Activated T-helper 17 cell treated with anti-CD3 and anti-CD28 coated beads, Interleukin-2, amount 50 U/mL, for 72 hours (primary cell): Measurements from ENCODE around the gene PELO. TPM values are rescaled to one million over a fixed set of nuclear protein-coding genes. Genes with fewer than 3 reads are reported as not detected.

Source experiments
- ATAC-seq: fragments of 150-1000 bp; cut with Tn5 transposase; replicated peaks from 2 replicates; pipeline ENCODE4 v1.10.0; 2021; ENCODE audit warnings: mild to moderate bottlenecking, moderate library complexity
- H3K27ac Mint-ChIP-seq: one replicate; pipeline ENCODE4 v1.8.0; 2022; ENCODE audit warnings: mixed read lengths
- H3K27me3 Mint-ChIP-seq: one replicate; pipeline ENCODE4 v1.8.0; 2022; ENCODE audit warnings: mixed read lengths
- H3K36me3 Mint-ChIP-seq: one replicate; pipeline ENCODE4 v1.8.0; 2022; ENCODE audit warnings: low read depth, mild to moderate bottlenecking, mixed read lengths
- H3K4me1 Mint-ChIP-seq: one replicate; pipeline ENCODE4 v1.8.0; 2022; ENCODE audit warnings: mixed read lengths
- H3K4me3 Mint-ChIP-seq: one replicate; pipeline ENCODE4 v1.8.0; 2022; ENCODE audit warnings: mild to moderate bottlenecking, mixed read lengths
- H3K9me3 Mint-ChIP-seq: one replicate; pipeline ENCODE4 v1.8.0; 2022; ENCODE audit warnings: mixed read lengths
- total RNA-seq, 2 donors: library from RNA; stranded (reverse); gene quantifications; one replicate each; pipeline ENCODE4 v1.2.3, GENCODE V29; 2022

PELO gene
- total RNA-seq, 2 donors from 2014 or later, result 22.9 to 35.0 TPM

DNA sequence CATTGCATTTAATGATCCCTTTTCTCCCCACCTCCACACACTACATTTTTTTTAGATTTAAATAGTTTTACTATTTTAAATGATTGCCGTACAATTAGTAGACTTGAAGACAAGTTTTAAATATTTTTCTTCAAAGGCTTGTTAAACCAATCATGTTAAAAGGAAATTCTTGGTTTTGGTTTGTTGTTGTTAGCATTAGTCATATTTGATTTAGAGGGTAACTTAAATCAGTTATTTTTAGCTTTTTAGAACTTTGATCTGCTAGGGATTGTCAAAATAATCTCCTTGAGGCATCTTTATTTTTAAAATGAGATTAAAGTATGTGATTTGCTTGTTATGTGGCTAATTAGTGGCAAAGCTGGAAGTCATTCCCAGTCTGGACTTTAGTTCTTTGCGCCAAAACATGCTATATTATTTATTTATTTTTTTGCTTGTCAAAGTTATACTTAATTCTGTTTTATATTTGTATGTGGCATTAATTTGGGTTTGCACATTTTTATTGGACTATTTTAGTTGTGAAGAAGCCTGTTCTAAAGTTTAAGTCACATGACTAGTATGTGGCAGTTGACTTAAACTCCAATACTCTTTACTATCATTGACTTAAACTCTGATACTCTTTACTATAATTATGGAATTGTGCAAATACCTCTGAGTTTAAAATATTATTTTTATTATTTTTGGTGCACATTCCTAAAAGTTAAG, 14.7 kb downstream of the PELO start:
- no peak for ATAC-seq
- Mint-ChIP-seq H3K27me3 (no peaks in the 10 kb centered on the region), H3K9me3 (no peaks in the 10 kb centered on the region), H3K4me1 (peaks cover 29% of the 10 kb centered on the region), H3K27ac (no peak overlapping the region), H3K4me3 (peak overlapping the region; percentile 91), H3K36me3 (peaks cover 72% of the 10 kb centered on the region)

GRCh38 chr5:52802974-52803336, 15.2 kb downstream of the PELO start:
- Mint-ChIP-seq H3K36me3 (peaks cover 72% of the 10 kb centered on the region), H3K4me1 (peaks cover 24% of the 10 kb centered on the region), H3K9me3 (no peaks in the 10 kb centered on the region), H3K27ac (no peak overlapping the region), H3K27me3 (no peaks in the 10 kb centered on the region), H3K4me3 (peak overlapping the region; percentile 91)
- ATAC-seq, result no peak

DNA sequence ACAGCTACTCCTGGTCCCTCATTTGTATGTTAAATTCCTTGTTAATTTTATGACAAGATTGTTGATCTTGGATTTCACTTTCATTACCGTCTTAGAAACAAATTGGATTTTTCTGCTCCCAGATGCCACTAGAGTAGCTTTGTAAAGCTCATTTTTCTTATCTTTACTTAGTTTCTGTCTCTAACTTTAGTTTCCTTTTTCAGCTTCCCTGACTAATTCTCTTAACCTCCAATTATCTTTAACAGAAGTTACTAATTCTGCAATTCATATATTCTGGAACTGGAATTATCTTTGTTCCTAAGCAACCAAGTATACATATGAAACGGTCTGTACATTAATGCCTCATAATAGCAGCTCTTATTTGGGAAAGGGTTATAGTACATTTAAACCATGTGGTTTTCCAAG, 16.7 kb downstream of the PELO start:
- Mint-ChIP-seq H3K4me1 (peaks cover 14% of the 10 kb centered on the region), H3K4me3 (peak overlapping the region; percentile 38), H3K27ac (no peak overlapping the region)

DNA sequence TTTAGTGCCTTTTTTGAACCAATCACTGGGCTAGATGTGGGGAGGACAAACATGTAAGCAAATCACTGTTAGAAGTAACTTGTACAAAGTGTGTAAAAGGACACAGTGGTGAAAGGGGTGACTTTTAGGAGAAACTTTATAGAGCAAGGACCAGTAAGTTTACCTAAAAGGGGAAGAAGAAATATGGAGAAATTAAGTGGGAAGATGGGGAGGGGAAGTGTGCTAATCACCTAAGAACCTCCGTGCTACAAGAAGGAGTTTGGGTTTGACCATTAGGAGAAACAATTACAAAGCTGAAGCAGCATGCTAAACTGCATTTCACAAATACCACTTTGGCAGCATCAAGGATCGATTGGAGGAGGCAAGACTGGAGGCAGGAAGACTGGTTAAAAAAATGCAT, 17.3 kb downstream of the PELO start:
- H3K9me3 Mint-ChIP-seq, result no peaks in the 10 kb centered on the region
- peaks cover 18% of the 10 kb centered on the region for H3K4me1 Mint-ChIP-seq
- H3K4me3 Mint-ChIP-seq, result no peak overlapping the region
- H3K27me3 Mint-ChIP-seq, result no peaks in the 10 kb centered on the region
- H3K36me3 Mint-ChIP-seq, result peaks cover 62% of the 10 kb centered on the region
- H3K27ac Mint-ChIP-seq, result no peak overlapping the region
- no peak for ATAC-seq

More for the DNA sequence above, 16.7 kb downstream of the PELO start:
- no peak for ATAC-seq
- H3K27me3 Mint-ChIP-seq, result no peaks in the 10 kb centered on the region
- H3K36me3 Mint-ChIP-seq, result peaks cover 68% of the 10 kb centered on the region
- H3K9me3 Mint-ChIP-seq, result no peaks in the 10 kb centered on the region

DNA sequence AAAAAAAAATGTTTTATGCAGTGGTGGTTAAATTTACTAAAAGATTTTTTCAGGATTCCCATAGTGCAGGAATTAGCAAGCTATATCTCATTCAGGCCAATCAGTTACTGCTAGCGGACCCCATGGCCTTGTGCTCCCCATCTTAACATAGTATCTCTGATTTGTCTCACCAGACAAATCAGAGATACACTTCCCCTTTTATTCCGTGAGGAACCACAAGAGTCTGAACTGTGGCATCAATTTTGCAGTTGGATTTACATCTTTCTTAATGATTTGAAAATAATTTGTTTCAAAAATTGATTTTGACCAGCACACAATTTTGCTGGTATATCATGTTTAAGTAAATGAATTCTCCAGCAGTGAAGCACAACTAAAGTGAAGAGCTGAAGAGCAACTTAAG, 17.9 kb downstream of the PELO start:
- ATAC-seq, result no peak

GRCh38 chr5:52807037-52807436, 19.3 kb downstream of the PELO start:
- ATAC-seq, result no peak
- Mint-ChIP-seq H3K4me3 (no peak overlapping the region), H3K27ac (no peak overlapping the region), H3K36me3 (peaks cover 42% of the 10 kb centered on the region), H3K4me1 (peaks cover 18% of the 10 kb centered on the region), H3K27me3 (no peaks in the 10 kb centered on the region), H3K9me3 (no peaks in the 10 kb centered on the region)

More for the DNA sequence above, 17.9 kb downstream of the PELO start:
- H3K36me3 Mint-ChIP-seq, result peaks cover 56% of the 10 kb centered on the region
- H3K4me3 Mint-ChIP-seq, result no peak overlapping the region
- no peaks in the 10 kb centered on the region for H3K27me3 Mint-ChIP-seq
- H3K4me1 Mint-ChIP-seq, result peaks cover 18% of the 10 kb centered on the region
- H3K27ac Mint-ChIP-seq, result no peak overlapping the region
- no peaks in the 10 kb centered on the region for H3K9me3 Mint-ChIP-seq

DNA sequence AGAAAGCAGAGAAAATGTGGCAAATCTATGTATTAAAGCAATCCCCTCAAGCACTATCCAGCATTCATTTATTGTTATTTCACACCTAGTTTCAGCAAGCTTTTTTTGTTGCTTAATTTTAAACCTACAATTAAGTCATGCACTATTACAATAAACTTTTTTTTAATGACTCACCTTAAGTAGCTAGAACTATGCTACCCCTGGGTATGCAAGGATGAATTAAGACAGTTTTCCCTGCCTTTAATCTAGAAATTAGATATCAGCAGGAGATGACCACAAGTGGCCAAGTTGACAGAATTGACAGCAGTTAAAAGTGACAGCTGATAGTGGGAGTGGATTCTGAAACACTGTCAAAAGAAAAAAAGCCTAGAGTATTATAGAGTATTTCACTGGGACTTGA, 20.0 kb downstream of the PELO start:
- Mint-ChIP-seq H3K4me1 (peaks cover 18% of the 10 kb centered on the region), H3K9me3 (no peaks in the 10 kb centered on the region), H3K36me3 (peaks cover 35% of the 10 kb centered on the region), H3K27me3 (no peaks in the 10 kb centered on the region), H3K4me3 (no peak overlapping the region), H3K27ac (no peak overlapping the region)
- ATAC-seq, result no peak

GRCh38 chr5:52808316-52808901, 20.7 kb downstream of the PELO start:
- peaks cover 18% of the 10 kb centered on the region for H3K4me1 Mint-ChIP-seq
- H3K9me3 Mint-ChIP-seq, result no peaks in the 10 kb centered on the region
- no peak for ATAC-seq
- H3K36me3 Mint-ChIP-seq, result peaks cover 28% of the 10 kb centered on the region
- no peak overlapping the region for H3K4me3 Mint-ChIP-seq
- H3K27ac Mint-ChIP-seq, result no peak overlapping the region
- H3K27me3 Mint-ChIP-seq, result no peaks in the 10 kb centered on the region

GRCh38 chr5:52809884-52810283, 22.2 kb downstream of the PELO start:
- peak; percentile 65 for ATAC-seq
- Mint-ChIP-seq H3K4me3 (peak overlapping the region; percentile 21), H3K4me1 (peaks cover 9% of the 10 kb centered on the region), H3K9me3 (no peaks in the 10 kb centered on the region), H3K27me3 (no peaks in the 10 kb centered on the region), H3K36me3 (peaks cover 13% of the 10 kb centered on the region), H3K27ac (peak overlapping the region; percentile 44)

- no peak for ATAC-seq
- peaks cover 8% of the 10 kb centered on the region for H3K36me3 Mint-ChIP-seq
- H3K27ac Mint-ChIP-seq, result peak overlapping the region; percentile 44
- peaks cover 4% of the 10 kb centered on the region for H3K4me1 Mint-ChIP-seq
- no peak overlapping the region for H3K4me3 Mint-ChIP-seq
- no peaks in the 10 kb centered on the region for H3K27me3 Mint-ChIP-seq
- H3K9me3 Mint-ChIP-seq, result no peaks in the 10 kb centered on the region
These were observed 22.7 kb downstream of the PELO start for GRCh38 chr5:52810426-52810825.

- Mint-ChIP-seq H3K27me3 (no peaks in the 10 kb centered on the region), H3K27ac (no peak overlapping the region), H3K36me3 (no peaks in the 10 kb centered on the region), H3K9me3 (no peaks in the 10 kb centered on the region), H3K4me3 (no peak overlapping the region), H3K4me1 (peaks cover 4% of the 10 kb centered on the region)
- peak; percentile 51 for ATAC-seq
These were observed 23.5 kb downstream of the PELO start for GRCh38 chr5:52811067-52811749.

- ATAC-seq, result no peak
- Mint-ChIP-seq H3K27ac (no peak overlapping the region), H3K27me3 (no peaks in the 10 kb centered on the region), H3K36me3 (no peaks in the 10 kb centered on the region), H3K4me3 (no peak overlapping the region), H3K4me1 (peaks cover 4% of the 10 kb centered on the region), H3K9me3 (no peaks in the 10 kb centered on the region)
These were observed 26.8 kb downstream of the PELO start for GRCh38 chr5:52814352-52815148.

GRCh38 chr5:52817818-52818217, 30.1 kb downstream of the PELO start:
- H3K4me3 Mint-ChIP-seq, result no peak overlapping the region
- no peaks in the 10 kb centered on the region for H3K9me3 Mint-ChIP-seq
- no peak for ATAC-seq
- no peaks in the 10 kb centered on the region for H3K4me1 Mint-ChIP-seq
- no peaks in the 10 kb centered on the region for H3K27me3 Mint-ChIP-seq
- no peak overlapping the region for H3K27ac Mint-ChIP-seq
- no peaks in the 10 kb centered on the region for H3K36me3 Mint-ChIP-seq

- no peak for ATAC-seq
- Mint-ChIP-seq H3K36me3 (no peaks in the 10 kb centered on the region), H3K4me3 (no peak overlapping the region), H3K27ac (no peak overlapping the region), H3K4me1 (no peaks in the 10 kb centered on the region), H3K9me3 (no peaks in the 10 kb centered on the region), H3K27me3 (no peaks in the 10 kb centered on the region)
These were observed 30.6 kb downstream of the PELO start for GRCh38 chr5:52818360-52818759.
